Neural crest cell (in vitro differentiated cells): Measurements from ENCODE around the gene ZNF26. TPM values are rescaled to one million over a fixed set of nuclear protein-coding genes. Genes with fewer than 3 reads are reported as not detected.
"Not testable (repeated sequence)": the region's sequence is repeated elsewhere in the genome, so short reads cannot be mapped to it uniquely, and the experiment has no call there.

Experiments
- DNase-seq: peaks from one replicate; pipeline ENCODE4 v3.0.0; 2021; ENCODE audit warnings: low read depth, mixed read lengths, low spot score
- H3K27ac Mint-ChIP-seq: one replicate; pipeline ENCODE4 v1.8.0; 2021; ENCODE audit warnings: mild to moderate bottlenecking, mixed read lengths; ENCODE audit not compliant: unreplicated experiment
- H3K27me3 Mint-ChIP-seq: 2 replicates; pipeline ENCODE4 v1.8.0; 2021; ENCODE audit warnings: low read depth, mild to moderate bottlenecking, mixed read lengths
- H3K36me3 Mint-ChIP-seq: 2 replicates; pipeline ENCODE4 v1.8.0; 2021; ENCODE audit warnings: low read depth, mild to moderate bottlenecking, mixed read lengths
- H3K4me1 Mint-ChIP-seq: 2 replicates; pipeline ENCODE4 v1.8.0; 2021; ENCODE audit warnings: mixed read lengths
- H3K4me3 Mint-ChIP-seq: one replicate; pipeline ENCODE4 v1.8.0; 2021; ENCODE audit warnings: mild to moderate bottlenecking, mixed read lengths
- H3K9me3 Mint-ChIP-seq: 2 replicates; pipeline ENCODE4 v1.8.0; 2021; ENCODE audit warnings: mixed read lengths
- CTCF ChIP-seq: fragments of 200-600 bp; sonication (generic); conservative IDR thresholded peaks from 2 replicates; pipeline ENCODE4 v1.5.0; 2021; ENCODE audit warnings: antibody characterized with exemption, mild to moderate bottlenecking
- total RNA-seq: library from RNA; stranded (reverse); gene quantifications from 2 replicates; pipeline ENCODE4 v1.2.1, GENCODE V29; 2021

Gene ZNF26
- total RNA-seq, 1 donor from 2014 or later = 13.5 TPM

- not testable (repeated sequence) for H3K27ac Mint-ChIP-seq, H3K27me3 Mint-ChIP-seq, H3K4me1 Mint-ChIP-seq, H3K4me3 Mint-ChIP-seq
- peak; percentile 44 for TF ChIP-seq CTCF
- peaks cover 29% of the 10 kb centered on the region for H3K9me3 Mint-ChIP-seq
- peak; percentile 10 for DNase-seq
- peaks cover 10% of the 10 kb centered on the region for H3K36me3 Mint-ChIP-seq
Observed at GRCh38 chr12:132976870-132977269, 9.3 kb upstream of the ZNF26 start.

GRCh38 chr12:132986885-132987225, 688 bp downstream of the ZNF26 start:
- H3K4me3 Mint-ChIP-seq = peak overlapping the region; percentile 96
- TF ChIP-seq CTCF = no peak
- peaks cover 22% of the 10 kb centered on the region for H3K4me1 Mint-ChIP-seq
- no peak for DNase-seq
- H3K27me3 Mint-ChIP-seq = no peaks in the 10 kb centered on the region
- peaks cover 49% of the 10 kb centered on the region for H3K36me3 Mint-ChIP-seq
- H3K27ac Mint-ChIP-seq = peak overlapping the region; percentile 35
- H3K9me3 Mint-ChIP-seq = peaks cover 27% of the 10 kb centered on the region

GRCh38 chr12:132998741-132999140, 12.6 kb downstream of the ZNF26 start:
- Mint-ChIP-seq H3K9me3 (peaks cover 23% of the 10 kb centered on the region), H3K27ac (no peak overlapping the region), H3K4me3 (no peak overlapping the region), H3K4me1 (no peaks in the 10 kb centered on the region), H3K27me3 (no peaks in the 10 kb centered on the region), H3K36me3 (peaks cover 70% of the 10 kb centered on the region)
- no peak for TF ChIP-seq CTCF
- no peak for DNase-seq

- Mint-ChIP-seq H3K4me3 (no peak overlapping the region), H3K4me1 (no peaks in the 10 kb centered on the region), H3K9me3 (peaks cover 30% of the 10 kb centered on the region), H3K27ac (no peak overlapping the region), H3K27me3 (no peaks in the 10 kb centered on the region), H3K36me3 (peaks cover 83% of the 10 kb centered on the region)
- DNase-seq = no peak
- no peak for TF ChIP-seq CTCF
Observed at GRCh38 chr12:133010657-133011297, 24.6 kb downstream of the ZNF26 start.

GRCh38 chr12:133023566-133023965, 37.4 kb downstream of the ZNF26 start:
- H3K9me3 Mint-ChIP-seq = peaks cover 16% of the 10 kb centered on the region
- H3K4me3 Mint-ChIP-seq = no peak overlapping the region
- no peaks in the 10 kb centered on the region for H3K27me3 Mint-ChIP-seq
- no peaks in the 10 kb centered on the region for H3K4me1 Mint-ChIP-seq
- TF ChIP-seq CTCF = no peak
- no peak for DNase-seq
- H3K36me3 Mint-ChIP-seq = peaks cover 52% of the 10 kb centered on the region
- no peak overlapping the region for H3K27ac Mint-ChIP-seq
